PC-9 (cell line): ENCODE measurements around the gene ARFGAP1.

ENCODE experiments used
- CTCF ChIP-seq: fragments of 200-600 bp; sonication (generic); conservative IDR thresholded peaks from 2 replicates; pipeline ENCODE4 v1.6.1; 2017; ENCODE audit warnings: mixed run types, antibody characterized with exemption, mild to moderate bottlenecking, moderate library complexity
- EZH2 ChIP-seq: fragments of 200-600 bp; sonication (generic); IDR thresholded peaks from 2 replicates; pipeline ENCODE4 v1.8.0; 2017; ENCODE audit warnings: antibody characterized with exemption, low read depth

GRCh38 chr20:63279931-63280330, 7.3 kb downstream of the ARFGAP1 start:
- TF ChIP-seq CTCF (no peak), EZH2 (no peak)
